H9 (cell line): ENCODE data around the gene RABGAP1L. TPM values are rescaled to one million over a fixed set of nuclear protein-coding genes. Genes with fewer than 3 reads are reported as not detected.

Experiments used
- DNase-seq: peaks from one replicate; pipeline ENCODE4 v3.0.0-alpha.2; 2017
- H2AFZ ChIP-seq: one replicate; pipeline ENCODE4 v1.6.1; 2013; ENCODE audit warnings: mild to moderate bottlenecking, low read length, control low read depth, moderate library complexity
- H2AK5ac ChIP-seq: 2 replicates; pipeline ENCODE4 v1.6.1; 2013; ENCODE audit warnings: low read length, control low read depth, mixed read lengths; ENCODE audit not compliant: insufficient read length
- H2BK120ac ChIP-seq: one replicate; pipeline ENCODE4 v1.6.1; 2013; ENCODE audit warnings: low read depth, mild to moderate bottlenecking, low read length, control low read depth, inconsistent platforms; ENCODE audit not compliant: poor library complexity, severe bottlenecking
- H2BK12ac ChIP-seq: 2 replicates; pipeline ENCODE4 v1.6.1; 2013; ENCODE audit warnings: low read length, control low read depth, mixed read lengths, low read depth; ENCODE audit not compliant: insufficient read length
- H2BK15ac ChIP-seq: 2 replicates; pipeline ENCODE4 v1.6.1; 2013; ENCODE audit warnings: low read depth, low read length, control low read depth
- H2BK20ac ChIP-seq: one replicate; pipeline ENCODE4 v1.6.1; 2013; ENCODE audit warnings: low read depth, mild to moderate bottlenecking, low read length, control low read depth, inconsistent platforms; ENCODE audit not compliant: poor library complexity, severe bottlenecking
- H2BK5ac ChIP-seq: 2 replicates; pipeline ENCODE4 v1.6.1; 2013; ENCODE audit warnings: low read length, control low read depth, mixed read lengths; ENCODE audit not compliant: insufficient read length
- H3K14ac ChIP-seq: 2 replicates; pipeline ENCODE4 v1.6.1; 2013; ENCODE audit warnings: low read length, control low read depth; ENCODE audit not compliant: insufficient read depth
- H3K18ac ChIP-seq: 2 replicates; pipeline ENCODE4 v1.6.1; 2013; ENCODE audit warnings: low read depth, mild to moderate bottlenecking, mixed read lengths, low read length, control low read depth; ENCODE audit not compliant: insufficient read length
- H3K23ac ChIP-seq: 2 replicates; pipeline ENCODE4 v1.6.1; 2013; ENCODE audit warnings: low read length, control low read depth, mixed read lengths, low read depth; ENCODE audit not compliant: insufficient read length
- H3K23me2 ChIP-seq: 2 replicates; pipeline ENCODE4 v1.6.1; 2013; ENCODE audit warnings: low read depth, mild to moderate bottlenecking, mixed read lengths, low read length, control low read depth; ENCODE audit not compliant: insufficient read length, poor library complexity, severe bottlenecking
- H3K27ac ChIP-seq: 2 replicates; pipeline ENCODE4 v1.5.1; 2013; ENCODE audit warnings: low read length, control low read depth, mixed read lengths, low read depth; ENCODE audit not compliant: insufficient read length
- H3K27me3 ChIP-seq: 2 replicates; pipeline ENCODE4 v1.6.1; 2013; ENCODE audit warnings: low read length, control low read depth, inconsistent platforms; ENCODE audit not compliant: insufficient read depth
- H3K4ac ChIP-seq: 2 replicates; pipeline ENCODE4 v1.6.1; 2013; ENCODE audit warnings: low read depth, mild to moderate bottlenecking, control low read depth, inconsistent platforms, low read length, moderate library complexity
- H3K4me1 ChIP-seq: 2 replicates; pipeline ENCODE4 v1.6.1; 2013; ENCODE audit warnings: low read length, control low read depth, inconsistent platforms; ENCODE audit not compliant: insufficient read depth
- H3K4me2 ChIP-seq: 2 replicates; pipeline ENCODE4 v1.6.1; 2013; ENCODE audit warnings: low read length, control low read depth, mixed read lengths; ENCODE audit not compliant: insufficient read length, insufficient read depth
- H3K56ac ChIP-seq: 2 replicates; pipeline ENCODE4 v1.6.1; 2013; ENCODE audit warnings: low read depth, mild to moderate bottlenecking, mixed read lengths, low read length, control low read depth; ENCODE audit not compliant: insufficient read length
- H3K79me1 ChIP-seq: 2 replicates; pipeline ENCODE4 v1.6.1; 2013; ENCODE audit warnings: low read depth, mild to moderate bottlenecking, moderate library complexity, low read length, control low read depth, inconsistent platforms; ENCODE audit not compliant: insufficient read depth, poor library complexity, severe bottlenecking
- H3K79me2 ChIP-seq: 2 replicates; pipeline ENCODE4 v1.6.1; 2013; ENCODE audit warnings: low read length, control low read depth, inconsistent platforms; ENCODE audit not compliant: insufficient read depth
- H3K9ac ChIP-seq: 2 replicates; pipeline ENCODE4 v1.6.1; 2013; ENCODE audit warnings: low read length, control low read depth, mixed read lengths; ENCODE audit not compliant: insufficient read length; ENCODE audit errors: extremely low read depth
- H3K9me3 ChIP-seq: one replicate; pipeline ENCODE4 v1.6.1; 2013; ENCODE audit warnings: low read depth, low read length, inconsistent platforms; ENCODE audit not compliant: control insufficient read depth
- H3T11ph ChIP-seq: one replicate; pipeline ENCODE4 v1.6.1; 2013; ENCODE audit warnings: mild to moderate bottlenecking, low read length, control low read depth, inconsistent platforms
- H4K20me1 ChIP-seq: one replicate; pipeline ENCODE4 v1.6.1; 2013; ENCODE audit not compliant: control insufficient read depth, insufficient read length, insufficient read depth
- H4K5ac ChIP-seq: 2 replicates; pipeline ENCODE4 v1.6.1; 2013; ENCODE audit warnings: low read depth, mild to moderate bottlenecking, mixed read lengths, low read length, control low read depth; ENCODE audit not compliant: insufficient read length
- H4K8ac ChIP-seq: replicated peaks from 2 replicates; pipeline ENCODE4 v1.6.1; 2013; ENCODE audit warnings: low read length, control low read depth, mixed read lengths, low read depth; ENCODE audit not compliant: insufficient read length
- H4K91ac ChIP-seq: 2 replicates; pipeline ENCODE4 v1.6.1; 2013; ENCODE audit warnings: low read depth, mild to moderate bottlenecking, moderate library complexity, mixed read lengths, low read length, control low read depth; ENCODE audit not compliant: insufficient read length
- H3K27ac Mint-ChIP-seq, 3 experiments: 2 replicates in 2 of 3; 3 replicates in 1 of 3; pipeline ENCODE4 v1.8.0; 2020 to 2021; ENCODE audit warnings: mixed read lengths in 3 of 3, mild to moderate bottlenecking in 1 of 3, moderate library complexity in 1 of 3
- H3K27me3 Mint-ChIP-seq: 2 replicates; pipeline ENCODE4 v1.8.0; 2021; ENCODE audit warnings: low read depth, mild to moderate bottlenecking, moderate library complexity, mixed read lengths
- H3K36me3 Mint-ChIP-seq, 3 experiments: 2 replicates in 2 of 3; 3 replicates in 1 of 3; pipeline ENCODE4 v1.8.0; 2020 to 2021; ENCODE audit warnings: low read depth in 3 of 3, mixed read lengths in 3 of 3; ENCODE audit not compliant: insufficient read depth in 1 of 3
- H3K4me1 Mint-ChIP-seq, 2 experiments: 2 replicates each; pipeline ENCODE4 v1.8.0; 2020; ENCODE audit warnings: mixed read lengths in 2 of 2
- H3K4me3 Mint-ChIP-seq, 2 experiments: 2 replicates in 1 of 2; 3 replicates in 1 of 2; pipeline ENCODE4 v1.8.0; 2020 to 2021; ENCODE audit warnings: mild to moderate bottlenecking in 2 of 2, mixed read lengths in 2 of 2, moderate library complexity in 1 of 2
- H3K9me3 Mint-ChIP-seq, 2 experiments: 2 replicates in 1 of 2; 3 replicates in 1 of 2; pipeline ENCODE4 v1.8.0; 2020; ENCODE audit warnings: mild to moderate bottlenecking in 2 of 2, mixed read lengths in 2 of 2, moderate library complexity in 1 of 2
- CTCF ChIP-seq: fragments of 200-600 bp; sonication (generic); conservative IDR thresholded peaks from 3 replicates; pipeline ENCODE4 v1.8.0; 2021; ENCODE audit warnings: antibody characterized with exemption, mild to moderate bottlenecking
- total RNA-seq: library from RNA; stranded (reverse); gene quantifications from 2 replicates; pipeline ENCODE4 v1.2.1, GENCODE V29; 2021

The RABGAP1L gene
- total RNA-seq, 1 experiment from 2014 or later, result 147 TPM

GRCh38 chr1:174982971-174983689, 823.8 kb downstream of the RABGAP1L start:
- Histone ChIP-seq H3K27ac (no peak overlapping the region), H2AFZ (no peak overlapping the region), H2BK120ac (no peak overlapping the region), H3K56ac (no peak overlapping the region), H3K9ac (no peak overlapping the region), H4K91ac (no peak overlapping the region), H4K20me1 (no peaks in the 10 kb centered on the region), H3K23ac (no peak overlapping the region), H3K79me1 (no peaks in the 10 kb centered on the region), H3K9me3 (no peaks in the 10 kb centered on the region), H4K5ac (no peak overlapping the region), H3T11ph (no peak overlapping the region), H3K4me2 (no peak overlapping the region), H2BK15ac (no peak overlapping the region), H2BK20ac (no peak overlapping the region), H3K23me2 (no peaks in the 10 kb centered on the region), H3K4ac (no peak overlapping the region), H4K8ac (no peak overlapping the region), H3K79me2 (no peaks in the 10 kb centered on the region), H3K4me1 (no peaks in the 10 kb centered on the region), H3K14ac (no peak overlapping the region), H2AK5ac (no peak overlapping the region), H3K27me3 (no peaks in the 10 kb centered on the region), H3K18ac (no peak overlapping the region), H2BK12ac (no peak overlapping the region), H2BK5ac (no peak overlapping the region)
- Mint-ChIP-seq H3K4me1 (no peaks in the 10 kb centered on the region), H3K27me3 (no peaks in the 10 kb centered on the region; the same call in 1 of the 2 replicates), H3K36me3 (peaks cover 35 to 91% (median 88%) of the 10 kb centered on the region in 3 experiments; a peak in 6 of 7 replicates), H3K9me3 (no peaks in the 10 kb centered on the region), H3K27ac (peak overlapping the region in 1 of 3 experiments; percentile 28; a peak in 1 of 7 replicates), H3K4me3 (no peak overlapping the region)
- peak; percentile 85 for TF ChIP-seq CTCF
- DNase-seq, result no peak
